SK-MEL-5 (cell line): ENCODE measurements around the gene DHRS7B. TPM values are rescaled to one million over a fixed set of nuclear protein-coding genes. Genes with fewer than 3 reads are reported as not detected.
"Not testable (repeated sequence)": the region's sequence is repeated elsewhere in the genome, so short reads cannot be mapped to it uniquely, and the experiment has no call there.

Source experiments
- DNase-seq: peaks from one replicate; pipeline ENCODE4 v3.0.0-alpha.2; 2016; ENCODE audit warnings: low read depth, low spot score
- in situ Hi-C: cut with HindIII; loops from 2 replicates; pipeline ENCODE4 v1.10.0; 2016; ENCODE audit warnings: low sequenced_read_pairs, high pct_unique_total_duplicates, low pct_unique_long_range_greater_than_20kb
- total RNA-seq: library from RNA; depleted of rRNA; stranded (reverse); fragments of >200 nt; shearing (Covaris generic); gene quantifications from 2 replicates; pipeline ENCODE4 v1.2.3, GENCODE V29; 2014

The DHRS7B gene
- total RNA-seq, 1 experiment from 2014 or later: 17.7 TPM

DNA sequence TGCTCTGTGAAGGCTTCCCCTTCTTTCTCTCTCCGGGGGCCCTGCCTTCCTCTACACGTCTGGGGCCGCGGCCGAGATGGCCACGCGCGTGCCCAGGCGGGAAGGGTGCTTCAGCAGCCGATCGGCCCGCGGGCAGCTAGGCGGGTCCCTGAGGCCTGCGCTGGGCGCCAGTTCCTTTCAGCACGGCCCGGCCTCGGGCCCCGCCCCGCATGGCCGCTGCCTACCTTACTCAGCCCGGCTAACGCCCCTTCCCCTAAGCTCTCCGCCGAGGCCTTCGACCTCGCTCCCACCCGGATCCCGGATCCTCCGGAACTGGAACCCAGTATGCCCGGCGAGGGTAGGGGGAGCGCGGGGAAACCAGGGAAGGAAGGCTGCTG lies 86.9 kb downstream of the DHRS7B start:
- no peak for DNase-seq
- in situ Hi-C loops: no loop called here

DNA sequence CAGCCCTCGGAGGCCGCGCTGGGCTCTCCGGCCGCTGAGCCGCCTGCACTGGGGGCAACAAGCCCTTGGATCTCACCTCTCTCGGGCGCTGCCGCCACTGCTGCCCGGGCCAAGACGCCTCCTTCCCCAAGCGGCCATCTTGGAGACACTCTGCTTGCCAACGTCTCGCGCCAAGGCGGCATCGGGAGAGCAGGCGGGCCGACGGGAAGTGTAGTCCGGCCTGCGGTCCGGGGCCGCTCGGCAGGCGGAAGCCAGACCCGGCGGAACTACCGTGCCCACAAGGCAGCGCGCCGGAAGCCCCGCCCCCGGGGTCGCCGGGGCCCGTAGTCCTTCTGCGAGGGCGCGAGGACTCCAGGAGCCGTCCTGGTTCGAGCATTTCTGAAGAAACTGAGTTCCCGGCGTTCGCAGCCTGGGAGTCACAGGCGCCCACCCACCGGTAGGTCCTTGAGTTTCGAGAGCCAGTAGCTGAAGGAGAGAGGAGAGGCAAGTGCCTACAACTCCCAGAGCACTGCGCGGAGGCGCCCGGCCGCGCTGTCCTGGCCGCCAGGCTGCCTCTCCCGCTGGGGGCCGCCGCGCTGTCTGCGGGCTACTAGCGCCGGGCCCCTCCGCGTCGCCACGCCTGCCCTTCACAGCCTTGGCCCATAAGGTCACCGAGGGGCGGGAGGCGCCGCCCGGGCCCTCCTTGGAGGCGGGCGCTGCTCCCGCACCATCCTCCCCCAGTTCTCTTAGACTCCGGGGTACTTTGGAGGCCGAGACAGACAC lies 87.4 kb downstream of the DHRS7B start, which contains the start of gene TMEM11:
TMEM11 (minus strand) TSS at position 147 of the 762 bp plus-strand sequence; CDS start at position 138, 9 bp downstream.
- in situ Hi-C loops: no loop called here
- peak; percentile 94 for DNase-seq

DNA sequence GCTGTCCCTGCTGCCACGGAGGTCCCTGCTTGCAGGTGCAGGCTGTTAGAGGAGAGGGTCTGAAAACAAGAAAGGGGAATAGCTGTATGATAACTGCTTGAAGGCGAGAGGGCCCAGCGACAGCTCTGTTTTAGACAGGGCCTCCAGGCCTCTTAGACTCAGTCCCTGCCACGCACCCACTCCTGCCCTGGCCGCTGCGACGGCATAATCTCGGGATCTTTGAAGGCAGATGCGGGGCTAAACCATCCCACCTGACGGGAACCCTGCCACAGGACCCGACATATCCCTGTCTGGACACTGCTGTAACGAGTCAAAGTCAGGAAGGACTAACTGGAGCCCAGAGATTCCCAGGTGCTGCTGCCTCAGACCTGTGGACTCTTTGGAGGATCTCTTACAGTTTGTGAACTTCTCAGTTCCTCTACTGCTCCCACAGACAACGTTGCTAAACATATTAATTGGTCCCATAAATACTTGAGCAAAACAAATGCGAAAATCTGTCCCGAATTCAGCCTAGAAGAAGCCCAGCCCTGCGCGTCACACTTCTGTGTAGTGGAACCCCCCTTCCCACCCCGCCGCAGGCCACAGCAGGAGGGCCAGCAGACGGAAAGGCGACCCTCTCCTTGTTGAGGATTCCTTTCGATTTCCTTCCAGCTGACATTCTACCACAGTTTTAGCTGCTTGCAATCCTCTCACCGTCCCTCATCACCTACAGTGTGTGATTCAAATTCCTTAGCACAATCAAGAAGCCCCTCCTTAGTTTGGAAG lies 88.2 kb downstream of the DHRS7B start:
- in situ Hi-C loops: no loop called here
- no peak for DNase-seq

DNA sequence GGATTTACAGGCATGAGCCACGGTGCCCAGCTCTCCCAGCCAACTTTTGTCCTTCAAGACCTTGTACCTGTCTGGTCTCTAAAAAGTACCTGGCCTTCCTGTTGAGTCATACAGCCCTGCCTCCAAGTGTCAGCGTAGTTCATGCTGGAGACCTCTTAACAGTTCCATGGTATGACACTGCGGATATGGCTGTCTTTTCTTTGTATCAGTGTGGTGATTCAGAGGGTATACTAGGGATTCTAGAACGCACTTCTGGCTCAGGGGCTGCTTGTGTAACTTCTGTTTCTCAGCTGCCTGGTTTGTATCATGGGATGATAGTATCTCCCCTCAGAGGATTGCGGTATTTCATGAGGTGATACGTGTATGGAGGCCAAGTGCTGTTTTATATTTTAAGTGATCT lies 89.2 kb downstream of the DHRS7B start:
- in situ Hi-C loops: no loop called here
- no peak for DNase-seq

DNA sequence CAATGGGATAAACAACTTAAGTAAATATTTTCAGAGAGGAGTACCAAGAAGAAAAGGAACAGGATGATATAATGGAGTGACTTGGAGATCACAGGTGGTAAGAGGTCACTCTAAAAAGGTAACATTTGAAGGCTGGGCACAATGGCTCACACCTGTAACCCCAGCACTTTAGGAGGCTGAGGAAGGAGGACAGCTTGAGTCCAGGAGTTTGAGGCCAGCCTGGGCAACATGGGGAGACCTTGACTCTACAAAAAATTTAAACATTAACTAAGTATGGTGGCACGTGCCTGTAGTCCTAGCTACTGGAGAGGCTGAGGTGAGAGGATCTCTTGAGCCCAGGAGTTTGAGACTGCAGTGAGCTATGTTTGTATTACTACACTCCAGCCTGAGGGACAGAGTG lies 90.6 kb downstream of the DHRS7B start:
- in situ Hi-C loops: no loop called here
- DNase-seq: no peak

DNA sequence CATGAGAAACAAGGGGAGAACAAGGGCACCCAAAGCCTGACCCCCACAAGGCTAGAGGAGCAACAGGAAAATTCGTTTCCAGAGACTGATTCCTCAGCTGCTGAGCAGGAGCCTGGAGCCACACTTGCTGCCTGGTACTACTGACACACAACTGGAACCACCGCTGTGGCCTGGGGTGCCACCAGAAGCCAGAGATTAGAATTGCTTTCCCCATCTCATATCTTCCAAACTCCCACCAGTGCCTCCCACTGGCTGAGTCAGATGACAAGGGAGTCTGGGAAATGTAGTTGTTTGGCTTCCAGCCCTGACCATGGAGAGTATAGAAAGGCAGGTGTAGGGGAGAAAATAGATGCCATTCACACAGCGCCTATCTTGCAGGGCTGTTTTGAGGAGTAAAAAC lies 91.3 kb downstream of the DHRS7B start:
- peak; percentile 43 for DNase-seq
- in situ Hi-C loops: no loop called here

DNA sequence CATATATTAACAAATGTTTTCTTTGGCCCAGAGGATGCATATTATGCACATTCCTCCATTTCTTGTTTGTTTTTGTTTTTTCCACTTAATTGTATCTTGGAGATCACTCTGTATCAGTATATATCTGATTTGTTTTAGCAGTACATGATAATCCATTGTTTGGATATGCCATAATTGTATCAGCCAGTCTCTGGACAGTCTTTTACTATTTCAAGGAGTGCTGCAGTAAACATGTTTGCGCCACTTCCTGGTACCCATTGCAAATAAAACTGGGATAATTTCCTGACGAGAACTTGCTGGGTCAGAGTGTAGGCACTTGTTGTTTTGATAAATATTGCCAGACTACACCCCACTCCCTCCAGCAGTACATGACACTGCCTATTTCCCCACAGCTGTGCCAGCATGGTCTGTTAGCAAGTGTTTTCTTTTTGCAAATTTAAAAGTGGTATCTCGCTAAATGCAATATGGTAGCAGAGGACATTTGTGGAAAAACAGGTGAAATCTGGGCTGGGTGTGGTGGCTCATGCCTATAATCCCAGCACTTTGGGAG lies 92.1 kb downstream of the DHRS7B start:
- no peak for DNase-seq
- in situ Hi-C loops: no loop called here

DNA sequence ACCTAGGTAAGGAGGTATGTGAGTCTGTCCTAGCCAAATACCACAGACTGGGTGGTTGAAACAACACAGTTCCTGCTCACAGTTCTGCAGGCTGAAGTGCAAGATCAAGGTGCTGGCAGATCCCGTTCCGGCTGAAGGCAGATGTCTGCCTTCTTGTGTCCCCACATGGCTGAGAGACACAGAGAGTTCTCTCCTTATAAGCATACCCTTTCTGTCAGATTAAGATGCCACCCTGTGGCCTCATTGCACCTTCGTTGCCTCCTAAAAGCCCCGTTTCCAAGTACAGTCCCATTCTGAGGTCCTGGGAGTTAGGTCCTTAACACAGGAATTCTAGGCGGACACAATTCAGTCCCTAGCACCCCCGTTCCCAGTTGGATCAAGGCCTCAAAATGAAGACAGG lies 96.3 kb downstream of the DHRS7B start:
- no peak for DNase-seq
- in situ Hi-C loops: no loop called here

DNA sequence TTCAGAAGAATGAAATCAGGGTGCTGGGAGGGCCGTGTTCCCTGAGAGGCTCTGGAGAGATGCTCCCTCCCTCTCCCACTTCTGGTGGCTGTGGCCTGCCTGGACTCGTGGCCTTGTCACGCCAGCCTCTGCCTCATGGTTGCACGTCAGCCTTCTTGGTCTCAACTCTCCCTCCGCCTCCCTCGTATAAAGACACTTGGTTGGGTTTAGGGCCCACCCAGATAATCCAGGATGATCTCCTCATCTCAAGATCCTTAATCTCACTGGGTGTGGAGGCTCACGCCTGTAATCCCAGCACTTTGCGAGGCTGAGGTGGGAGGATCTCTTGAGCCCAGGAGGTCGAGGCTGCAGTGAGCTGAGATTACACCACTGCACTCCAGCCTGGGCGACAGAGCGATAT lies 100.5 kb downstream of the DHRS7B start:
- in situ Hi-C loops, DNase-seq: not testable (repeated sequence)

DNA sequence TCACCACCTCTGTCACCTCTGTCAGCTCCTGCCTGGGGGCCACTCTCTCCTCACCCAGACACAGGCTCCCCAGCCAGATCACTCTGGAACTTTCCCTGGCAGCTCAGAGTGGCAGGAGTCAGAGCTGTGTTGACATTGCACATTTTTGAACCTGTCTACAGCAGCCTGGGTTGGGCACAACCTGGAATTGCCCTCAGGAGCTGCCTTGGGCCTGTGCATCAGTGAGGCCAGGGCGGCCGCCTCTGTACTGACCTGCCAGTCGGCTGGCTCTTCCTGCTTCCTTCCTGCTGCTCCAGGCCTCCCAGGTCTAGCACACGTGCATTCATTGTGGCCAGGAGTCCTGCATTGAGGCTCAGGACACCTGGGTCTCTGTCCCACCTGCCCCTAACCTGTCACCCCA lies 101.3 kb downstream of the DHRS7B start:
- in situ Hi-C loops: no loop called here
- DNase-seq: no peak

DNA sequence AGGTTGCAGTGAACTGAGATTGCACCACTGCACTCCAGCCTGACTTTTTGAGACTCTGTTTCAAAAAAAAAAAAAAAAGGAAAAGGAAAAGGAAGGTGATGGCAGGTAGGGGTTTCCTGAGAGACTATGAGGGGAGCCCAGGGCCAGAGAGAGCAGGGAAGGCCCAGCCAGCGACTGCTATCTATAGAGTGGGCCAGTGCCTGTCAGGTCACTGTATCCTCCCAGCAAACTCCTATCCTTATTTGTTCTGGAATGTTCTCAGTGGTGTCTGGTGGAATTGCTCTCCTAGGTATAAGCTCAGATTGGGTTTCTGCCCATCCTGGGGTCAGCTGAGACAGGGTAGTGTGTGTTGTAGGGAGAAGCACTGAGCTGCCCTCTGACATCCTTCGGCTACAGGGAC lies 102.1 kb downstream of the DHRS7B start:
- in situ Hi-C loops: no loop called here
- DNase-seq: no peak

DNA sequence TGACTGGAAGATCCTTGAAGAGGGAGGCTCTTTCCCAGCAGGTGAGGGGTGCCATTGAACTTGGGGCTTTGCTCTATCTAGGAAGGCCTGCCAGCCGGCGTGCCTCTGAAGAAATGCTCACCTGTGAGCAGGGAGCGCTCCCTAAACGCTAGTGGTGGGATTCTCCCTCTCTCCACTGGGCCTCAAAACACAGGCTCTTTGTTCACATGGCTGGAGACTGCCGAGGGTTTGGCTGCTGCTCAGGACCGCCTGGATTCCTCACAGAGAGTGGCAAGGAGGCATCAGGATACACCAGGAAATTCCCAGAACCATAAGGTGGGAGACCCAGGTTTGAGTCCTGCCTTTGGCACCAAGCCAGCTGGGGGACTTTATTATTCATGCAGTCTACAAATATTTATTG lies 104.8 kb downstream of the DHRS7B start:
- in situ Hi-C loops: no loop called here
- peak; percentile 22 for DNase-seq

DNA sequence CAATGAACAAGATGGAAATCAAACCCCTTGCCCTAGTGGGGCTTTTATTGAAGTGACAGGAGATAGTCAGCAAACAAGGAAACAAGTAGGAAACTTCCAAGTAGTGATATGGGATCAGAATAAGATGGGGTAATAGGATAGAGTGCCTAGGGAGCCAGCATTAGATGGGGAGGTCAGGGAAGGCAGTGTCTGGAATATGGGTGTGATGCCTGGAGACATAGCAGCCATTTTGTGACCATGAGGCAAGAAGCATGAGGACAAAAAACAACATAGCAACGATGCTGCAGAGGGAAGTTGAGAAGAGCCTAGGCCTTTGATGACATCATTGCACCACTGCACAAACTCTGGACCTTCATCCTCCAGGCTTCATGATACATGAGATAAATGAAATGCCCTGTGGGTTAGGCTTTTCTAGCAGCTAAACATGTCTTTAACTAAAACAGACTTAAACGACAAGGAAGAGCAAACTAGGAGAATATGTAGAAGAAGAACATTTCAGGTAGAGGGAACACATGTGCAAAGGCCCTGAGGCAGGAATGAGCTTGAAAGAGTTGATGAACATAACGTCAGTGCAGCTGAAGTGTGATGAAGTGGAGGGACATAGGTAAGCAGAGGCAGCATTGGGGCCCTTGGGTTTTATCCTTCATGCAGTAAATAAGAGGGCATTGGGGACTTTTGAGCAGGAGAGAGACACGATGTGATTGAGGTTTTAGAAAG lies 105.4 kb downstream of the DHRS7B start:
- DNase-seq: no peak
- in situ Hi-C loops: no loop called here

DNA sequence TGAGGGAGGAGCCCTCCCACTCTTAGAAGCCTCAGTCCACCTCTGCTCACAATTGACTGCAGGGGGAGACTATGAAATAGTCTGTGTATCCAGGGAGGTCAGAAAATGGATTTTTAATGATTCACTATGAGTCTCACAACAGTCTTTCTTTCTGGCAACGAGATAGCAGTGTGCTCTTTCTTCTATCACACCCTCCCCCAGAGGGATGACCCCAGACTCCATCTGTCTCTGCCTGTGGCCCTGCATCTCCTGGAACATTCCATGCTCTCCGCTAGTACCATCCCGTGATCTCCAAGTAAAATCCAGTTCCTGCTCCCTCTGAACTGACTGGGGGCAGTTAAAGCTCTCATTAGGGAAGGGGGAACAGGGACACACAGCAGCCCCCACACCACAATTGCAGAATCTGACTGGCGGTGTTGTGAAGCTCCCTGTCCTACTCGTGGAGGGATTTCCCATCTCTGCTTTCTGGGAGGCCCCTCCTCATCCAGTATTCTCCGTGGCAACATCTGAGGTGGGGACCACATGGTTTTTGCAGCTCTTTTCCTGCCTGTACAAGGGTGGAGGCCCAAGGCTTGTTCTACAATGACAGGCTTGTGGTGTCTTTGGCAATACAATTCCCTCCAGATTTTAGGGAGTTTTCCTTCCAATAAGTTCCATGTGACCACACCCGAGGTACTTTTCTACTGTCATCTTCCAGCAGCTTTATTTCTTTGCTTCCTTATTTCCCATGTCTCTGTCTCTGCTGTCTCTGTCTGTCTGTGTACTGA lies 107.0 kb downstream of the DHRS7B start:
- in situ Hi-C loops: no loop called here
- DNase-seq: no peak

DNA sequence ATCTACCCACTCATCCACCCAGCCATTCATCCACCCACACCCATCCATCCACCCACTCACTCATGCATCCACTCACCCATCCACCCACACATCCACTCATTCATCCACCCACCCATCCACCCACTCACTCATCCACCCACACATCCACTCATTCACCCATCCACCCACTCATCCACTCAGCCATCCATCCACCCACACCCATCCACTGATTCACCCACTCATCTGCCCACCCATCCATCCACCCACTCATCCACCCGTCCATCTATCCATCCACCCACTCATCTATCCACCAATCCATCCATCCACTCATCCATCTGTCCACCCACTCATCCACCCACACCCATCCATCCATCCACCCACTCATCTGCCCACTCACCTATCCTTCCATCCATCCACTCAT lies 109.2 kb downstream of the DHRS7B start:
- no peak for DNase-seq
- in situ Hi-C loops: no loop called here

DNA sequence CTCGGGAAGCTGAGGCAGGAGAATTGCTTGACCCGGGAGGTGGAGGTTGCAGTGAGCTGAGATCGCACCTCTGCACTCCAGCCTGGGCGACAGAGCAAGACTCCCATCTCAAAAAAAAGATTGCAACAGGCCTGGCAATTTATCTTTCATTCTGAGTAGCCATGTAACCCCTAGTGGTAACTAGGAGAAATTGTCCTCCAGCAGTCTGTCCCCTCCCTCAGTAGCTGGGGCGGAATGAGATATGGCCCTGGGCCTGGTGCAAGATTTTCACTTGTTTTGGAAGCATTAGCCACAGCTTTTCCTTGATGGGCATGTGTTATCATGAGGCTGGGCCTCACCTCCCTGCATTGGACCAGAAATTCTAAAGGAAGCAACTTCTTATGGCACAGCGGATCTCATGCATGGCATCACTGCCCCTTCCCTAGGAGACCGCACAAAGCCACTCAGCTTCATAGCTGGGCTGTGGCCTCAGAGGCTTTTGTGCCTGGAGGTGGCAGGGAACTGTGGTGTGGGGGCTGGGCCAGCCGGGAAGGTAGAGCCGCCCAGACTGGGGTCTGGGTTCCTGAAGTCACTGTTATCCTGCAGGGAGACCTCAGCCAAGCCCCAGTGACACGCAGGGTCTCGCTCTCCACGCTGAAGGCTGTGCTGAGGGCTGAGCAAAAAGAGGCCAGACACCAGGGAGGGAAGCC lies 113.1 kb downstream of the DHRS7B start:
- in situ Hi-C loops: no loop called here
- peak; percentile 59 for DNase-seq
